ENCODE measurements around the gene PIF1. TPM values are rescaled to one million over a fixed set of nuclear protein-coding genes. Genes with fewer than 3 reads are reported as not detected.
"Not testable (repeated sequence)": the region's sequence is repeated elsewhere in the genome, so short reads cannot be mapped to it uniquely, and the experiment has no call there.

PIF1 gene
- total and polyA plus RNA-seq, 2 experiments from 2014 or later, result 7.4 to 70.9 TPM

- no peak overlapping the region for H3K27ac ChIP-seq
- H3K36me3 ChIP-seq, result no peaks in the 10 kb centered on the region
- no peaks in the 10 kb centered on the region for H3K27me3 ChIP-seq
- TF ChIP-seq CTCF (IDR thresholded peaks at IDR 0.05; ENCODE audit: low read depth, low read length), result no peak
- H3K4me3 ChIP-seq, result no peak overlapping the region
- H3K9me3 ChIP-seq (ENCODE audit: low read depth), result no peaks in the 10 kb centered on the region
- peaks cover 5% of the 10 kb centered on the region for H3K4me1 ChIP-seq (ENCODE audit: low read depth)
- no peak for DNase-seq (ENCODE audit: low read depth in 1 of 2, low spot score in 1 of 2)
These were observed 9.0 kb downstream of the PIF1 start for GRCh38 chr15:64816452-64816851.

GRCh38 chr15:64814965-64815364, 10.5 kb downstream of the PIF1 start:
- DNase-seq (ENCODE audit: low read depth in 1 of 2, low spot score in 1 of 2); H3K36me3 ChIP-seq; H3K27ac ChIP-seq; H3K27me3 ChIP-seq; H3K9me3 ChIP-seq (ENCODE audit: low read depth); H3K4me3 ChIP-seq: not testable (repeated sequence)
- H3K4me1 ChIP-seq (ENCODE audit: low read depth), result peaks cover 16% of the 10 kb centered on the region

GRCh38 chr15:64814283-64814682, 11.2 kb downstream of the PIF1 start:
- not testable (repeated sequence) for H3K4me3 ChIP-seq; DNase-seq (ENCODE audit: low read depth in 1 of 2, low spot score in 1 of 2); H3K36me3 ChIP-seq; H3K27ac ChIP-seq; H3K27me3 ChIP-seq; H3K9me3 ChIP-seq (ENCODE audit: low read depth)
- peaks cover 16% of the 10 kb centered on the region for H3K4me1 ChIP-seq (ENCODE audit: low read depth)

- no peak for TF ChIP-seq CTCF (IDR thresholded peaks at IDR 0.05; ENCODE audit: low read depth, low read length)
- peak; percentile 58 to 75 for DNase-seq (ENCODE audit: low read depth in 1 of 2, low spot score in 1 of 2)
- peak overlapping the region; percentile 46 for H3K27ac ChIP-seq
- no peaks in the 10 kb centered on the region for H3K36me3 ChIP-seq
- H3K9me3 ChIP-seq (ENCODE audit: low read depth), result no peaks in the 10 kb centered on the region
- no peak overlapping the region for H3K4me3 ChIP-seq
- peaks cover 18% of the 10 kb centered on the region for H3K4me1 ChIP-seq (ENCODE audit: low read depth)
- no peaks in the 10 kb centered on the region for H3K27me3 ChIP-seq
These were observed 12.4 kb downstream of the PIF1 start for GRCh38 chr15:64813075-64813474.

GRCh38 chr15:64810497-64811326, 14.7 kb downstream of the PIF1 start:
- DNase-seq (ENCODE audit: low read depth in 1 of 2, low spot score in 1 of 2), result no peak
- H3K9me3 ChIP-seq (ENCODE audit: low read depth), result no peaks in the 10 kb centered on the region
- H3K27ac ChIP-seq, result no peak overlapping the region
- no peak for TF ChIP-seq CTCF (IDR thresholded peaks at IDR 0.05; ENCODE audit: low read depth, low read length)
- no peaks in the 10 kb centered on the region for H3K36me3 ChIP-seq
- no peaks in the 10 kb centered on the region for H3K27me3 ChIP-seq
- peaks cover 31% of the 10 kb centered on the region for H3K4me1 ChIP-seq (ENCODE audit: low read depth)
- H3K4me3 ChIP-seq, result no peak overlapping the region

GRCh38 chr15:64809649-64810496, 15.6 kb downstream of the PIF1 start:
- H3K4me3 ChIP-seq, result no peak overlapping the region
- TF ChIP-seq CTCF (IDR thresholded peaks at IDR 0.05; ENCODE audit: low read depth, low read length), result peak; percentile 98
- DNase-seq (ENCODE audit: low read depth in 1 of 2, low spot score in 1 of 2), result peak; percentile 80 to 90
- no peak overlapping the region for H3K27ac ChIP-seq
- H3K9me3 ChIP-seq (ENCODE audit: low read depth), result no peaks in the 10 kb centered on the region
- H3K27me3 ChIP-seq, result no peaks in the 10 kb centered on the region
- no peaks in the 10 kb centered on the region for H3K36me3 ChIP-seq
- H3K4me1 ChIP-seq (ENCODE audit: low read depth), result peaks cover 31% of the 10 kb centered on the region
